Neural progenitor cell (in vitro differentiated cells): ENCODE data around the gene SAMD4B. TPM values are rescaled to one million over a fixed set of nuclear protein-coding genes. Genes with fewer than 3 reads are reported as not detected.

Experiments
- DNase-seq: peaks from one replicate; pipeline ENCODE4 v3.0.0-alpha.2; 2016; ENCODE audit warnings: low spot score
- H2AFZ ChIP-seq: fragments of 200-600 bp; sonication (generic); replicated peaks from 2 replicates; pipeline ENCODE4 v1.6.1; 2016; ENCODE audit warnings: antibody characterized with exemption
- H3F3A ChIP-seq: fragments of 200-600 bp; sonication (generic); 2 replicates; pipeline ENCODE4 v1.6.1; 2016; ENCODE audit warnings: antibody characterized with exemption, low read depth
- H3K27ac ChIP-seq: fragments of 200-600 bp; sonication (generic); 2 replicates; pipeline ENCODE4 v1.5.1; 2016; ENCODE audit warnings: mild to moderate bottlenecking
- H3K27me3 ChIP-seq: fragments of 200-600 bp; sonication (generic); 2 replicates; pipeline ENCODE4 v1.6.1; 2016; ENCODE audit warnings: mild to moderate bottlenecking, moderate library complexity
- H3K36me3 ChIP-seq: fragments of 200-600 bp; sonication (generic); 2 replicates; pipeline ENCODE4 v1.5.1; 2016
- H3K4me1 ChIP-seq: fragments of 200-600 bp; sonication (generic); 2 replicates; pipeline ENCODE4 v1.6.1; 2016; ENCODE audit warnings: mixed run types
- H3K4me2 ChIP-seq: fragments of 200-600 bp; sonication (generic); 2 replicates; pipeline ENCODE4 v1.6.1; 2016
- H3K4me3 ChIP-seq: fragments of 200-600 bp; sonication (generic); 2 replicates; pipeline ENCODE4 v1.5.1; 2016
- H3K79me2 ChIP-seq: fragments of 200-600 bp; sonication (generic); 2 replicates; pipeline ENCODE4 v1.6.1; 2016; ENCODE audit warnings: low read depth
- H3K9ac ChIP-seq: fragments of 200-600 bp; sonication (generic); 2 replicates; pipeline ENCODE4 v1.6.1; 2016
- H3K9me3 ChIP-seq: fragments of 200-600 bp; sonication (generic); 2 replicates; pipeline ENCODE4 v1.5.1; 2016; ENCODE audit warnings: low read depth
- H4K20me1 ChIP-seq: fragments of 200-600 bp; sonication (generic); 2 replicates; pipeline ENCODE4 v1.6.1; 2016; ENCODE audit warnings: low read depth
- H3K27ac Mint-ChIP-seq: 3 replicates; pipeline ENCODE4 v1.8.0; 2021; ENCODE audit warnings: mixed read lengths
- H3K27me3 Mint-ChIP-seq: 2 replicates; pipeline ENCODE4 v1.8.0; 2022; ENCODE audit warnings: low read depth, mild to moderate bottlenecking, inconsistent platforms, moderate library complexity, mixed read lengths; ENCODE audit not compliant: insufficient read depth
- H3K36me3 Mint-ChIP-seq: 3 replicates; pipeline ENCODE4 v1.8.0; 2021; ENCODE audit warnings: mixed read lengths
- H3K4me1 Mint-ChIP-seq: 3 replicates; pipeline ENCODE4 v1.8.0; 2021; ENCODE audit warnings: mixed read lengths
- H3K4me3 Mint-ChIP-seq: 3 replicates; pipeline ENCODE4 v1.8.0; 2021; ENCODE audit warnings: mild to moderate bottlenecking, moderate library complexity, mixed read lengths
- H3K9me3 Mint-ChIP-seq: 3 replicates; pipeline ENCODE4 v1.8.0; 2020; ENCODE audit warnings: mixed read lengths
- CTCF ChIP-seq: fragments of 200-600 bp; sonication (generic); IDR thresholded peaks from 2 replicates; pipeline ENCODE4 v1.5.1; 2017; ENCODE audit warnings: antibody characterized with exemption, mild to moderate bottlenecking
- EZH2 ChIP-seq: fragments of 200-600 bp; sonication (generic); IDR thresholded peaks from 2 replicates; pipeline ENCODE4 v1.6.1; 2017; ENCODE audit warnings: antibody characterized with exemption, mild to moderate bottlenecking, moderate library complexity
- EZH2phosphoT487 ChIP-seq: fragments of 200-600 bp; sonication (generic); IDR thresholded peaks from 2 replicates; pipeline ENCODE4 v1.6.1; 2017; ENCODE audit warnings: antibody characterized with exemption
- total RNA-seq: library from RNA; depleted of rRNA; stranded (reverse); fragments of >200 nt; gene quantifications from 2 replicates; pipeline ENCODE4 v1.2.3, GENCODE V29; 2015; ENCODE audit warnings: low replicate concordance

The SAMD4B gene
- total RNA-seq, 1 donor from 2014 or later = 32.8 TPM

GRCh38 chr19:39389631-39390414 is 47.6 kb downstream of the SAMD4B start:
- Histone ChIP-seq H3K27ac (no peak overlapping the region), H3K9ac (peak overlapping the region; percentile 72), H3K4me3 (peak overlapping the region; percentile 98), H3F3A (peaks cover 38% of the 10 kb centered on the region), H3K27me3 (no peaks in the 10 kb centered on the region), H3K36me3 (no peaks in the 10 kb centered on the region), H4K20me1 (peaks cover 18% of the 10 kb centered on the region), H3K79me2 (peaks cover 32% of the 10 kb centered on the region), H3K4me1 (peaks cover 5% of the 10 kb centered on the region), H2AFZ (no peak overlapping the region), H3K9me3 (no peaks in the 10 kb centered on the region), H3K4me2 (peak overlapping the region; percentile 82)
- Mint-ChIP-seq H3K27ac (peak overlapping the region; percentile 99), H3K9me3 (no peaks in the 10 kb centered on the region), H3K36me3 (peaks cover 27% of the 10 kb centered on the region), H3K4me1 (peaks cover 16% of the 10 kb centered on the region), H3K4me3 (peak overlapping the region; percentile 99), H3K27me3 (peaks cover 8% of the 10 kb centered on the region)
- DNase-seq = no peak
- TF ChIP-seq CTCF (no peak), EZH2 (no peak), EZH2phosphoT487 (no peak)

GRCh38 chr19:39390451-39390750 is 48.2 kb downstream of the SAMD4B start:
- H3K4me2 ChIP-seq = peak overlapping the region; percentile 82
- Mint-ChIP-seq H3K36me3 (peaks cover 30% of the 10 kb centered on the region), H3K27me3 (peaks cover 8% of the 10 kb centered on the region), H3K4me3 (peak overlapping the region; percentile 99), H3K4me1 (peaks cover 16% of the 10 kb centered on the region), H3K27ac (peak overlapping the region; percentile 99), H3K9me3 (no peaks in the 10 kb centered on the region)
- TF ChIP-seq EZH2 (no peak), EZH2phosphoT487 (no peak), CTCF (no peak)
- no peaks in the 10 kb centered on the region for H3K27me3 ChIP-seq
- H3K4me1 ChIP-seq = peaks cover 5% of the 10 kb centered on the region
- no peaks in the 10 kb centered on the region for H3K9me3 ChIP-seq
- H3K36me3 ChIP-seq = no peaks in the 10 kb centered on the region
- H4K20me1 ChIP-seq = peaks cover 14% of the 10 kb centered on the region
- no peak for DNase-seq
- peak overlapping the region; percentile 70 for H2AFZ ChIP-seq
- H3F3A ChIP-seq = peaks cover 32% of the 10 kb centered on the region
- no peak overlapping the region for H3K27ac ChIP-seq
- peak overlapping the region; percentile 98 for H3K4me3 ChIP-seq
- peak overlapping the region; percentile 72 for H3K9ac ChIP-seq
- peaks cover 32% of the 10 kb centered on the region for H3K79me2 ChIP-seq

- Histone ChIP-seq H4K20me1 (peaks cover 14% of the 10 kb centered on the region), H2AFZ (peak within 1 kb of the TSS; percentile 74), H3K9me3 (no peaks in the 10 kb centered on the region), H3K27me3 (no peaks in the 10 kb centered on the region), H3K9ac (peak within 1 kb of the TSS; percentile 88), H3K4me1 (peaks cover 5% of the 10 kb centered on the region), H3K36me3 (no peaks in the 10 kb centered on the region), H3K27ac (peak within 1 kb of the TSS; percentile 97), H3K4me2 (peak within 1 kb of the TSS; percentile 82), H3K79me2 (peaks cover 32% of the 10 kb centered on the region), H3K4me3 (peak within 1 kb of the TSS; percentile 98), H3F3A (peaks cover 27% of the 10 kb centered on the region)
- TF ChIP-seq EZH2 (no peak), EZH2phosphoT487 (no peak), CTCF (peak; percentile 17)
- H3K36me3 Mint-ChIP-seq = peaks cover 27% of the 10 kb centered on the region
- no peaks in the 10 kb centered on the region for H3K9me3 Mint-ChIP-seq
- peaks cover 5% of the 10 kb centered on the region for H3K27me3 Mint-ChIP-seq
- DNase-seq = peak; percentile 99
- peak within 1 kb of the TSS; percentile 99 for H3K27ac Mint-ChIP-seq
- peaks cover 16% of the 10 kb centered on the region for H3K4me1 Mint-ChIP-seq
- peak within 1 kb of the TSS; percentile 99 for H3K4me3 Mint-ChIP-seq
These were observed 48.7 kb downstream of the SAMD4B start, which contains the start of the genes MED29 and PAF1 for GRCh38 chr19:39390751-39391437. Gene MED29 (plus strand): TSS chr19:39391378. CDS start chr19:39391423, 45 bp downstream. Gene PAF1 (minus strand): TSS chr19:39391106. CDS start chr19:39390864, 242 bp downstream.
